ENCODE results near the gene ANO7.

Gene ANO7

GRCh38 chr2:241149925-241150659 lies 38.4 kb upstream of the ANO7 start, which contains the start of gene PPP1R7:
Gene PPP1R7 (plus strand): TSS chr2:241150467. CDS start chr2:241150496, 29 bp downstream.
- TF ChIP-seq CTCF (conservative IDR thresholded peaks at IDR 0.05; ENCODE audit: low read depth, low read length) = no peak
- H3K4me3 ChIP-seq (ENCODE audit: low read depth, low read length) = peak within 1 kb of the TSS; percentile 88
- peak; percentile 95 for DNase-seq (ENCODE audit: low read depth)

- DNase-seq (ENCODE audit: low read depth) = no peak
Observed at GRCh38 chr2:241150660-241151530, 37.6 kb upstream of the ANO7 start.

GRCh38 chr2:241151934-241152660 lies 36.4 kb upstream of the ANO7 start:
- H3K4me3 ChIP-seq (ENCODE audit: low read depth, low read length) = no peak overlapping the region
- TF ChIP-seq CTCF (conservative IDR thresholded peaks at IDR 0.05; ENCODE audit: low read depth, low read length) = no peak
- no peak for DNase-seq (ENCODE audit: low read depth)

More at GRCh38 chr2:241150660-241151530, 37.6 kb upstream of the ANO7 start:
- no peak for TF ChIP-seq CTCF (conservative IDR thresholded peaks at IDR 0.05; ENCODE audit: low read depth, low read length)
- peak overlapping the region; percentile 88 for H3K4me3 ChIP-seq (ENCODE audit: low read depth, low read length)

- no peak overlapping the region for H3K4me3 ChIP-seq (ENCODE audit: low read depth, low read length)
- TF ChIP-seq CTCF (conservative IDR thresholded peaks at IDR 0.05; ENCODE audit: low read depth, low read length) = no peak
- no peak for DNase-seq (ENCODE audit: low read depth)
Observed at GRCh38 chr2:241153616-241154015, 34.9 kb upstream of the ANO7 start.

- H3K4me3 ChIP-seq (ENCODE audit: low read depth, low read length) = no peak overlapping the region
- TF ChIP-seq CTCF (conservative IDR thresholded peaks at IDR 0.05; ENCODE audit: low read depth, low read length) = no peak
- DNase-seq (ENCODE audit: low read depth) = no peak
Observed at GRCh38 chr2:241154915-241155314, 33.6 kb upstream of the ANO7 start.

GRCh38 chr2:241155936-241156335 lies 32.5 kb upstream of the ANO7 start:
- TF ChIP-seq CTCF (conservative IDR thresholded peaks at IDR 0.05; ENCODE audit: low read depth, low read length) = no peak
- H3K4me3 ChIP-seq (ENCODE audit: low read depth, low read length) = no peak overlapping the region
- DNase-seq (ENCODE audit: low read depth) = no peak
